Mesenchymal stem cell (in vitro differentiated cells and primary cell): ENCODE results near the gene B3GAT1. TPM values are rescaled to one million over a fixed set of nuclear protein-coding genes. Genes with fewer than 3 reads are reported as not detected.
A peak's percentile ranks its signal among the peaks of the same experiment; 100 is the strongest.

ENCODE experiments used
- DNase-seq: peaks from one replicate; pipeline ENCODE4 v3.0.0-alpha.2; 2013
- H2AFZ ChIP-seq: one replicate; pipeline ENCODE4 v1.6.1; 2013; ENCODE audit warnings: low read depth, mild to moderate bottlenecking, control low read depth, inconsistent platforms, low read length, moderate library complexity
- H2AK5ac ChIP-seq: 2 replicates; pipeline ENCODE4 v1.6.1; 2013; ENCODE audit warnings: low read length, moderate library complexity, mild to moderate bottlenecking, inconsistent platforms; ENCODE audit not compliant: severe bottlenecking
- H2BK120ac ChIP-seq: one replicate; pipeline ENCODE4 v1.6.1; 2013; ENCODE audit warnings: low read depth, mild to moderate bottlenecking, inconsistent platforms, low read length, moderate library complexity
- H2BK12ac ChIP-seq, 2 experiments: one replicate each; pipeline ENCODE4 v1.6.1; 2013; ENCODE audit warnings: inconsistent platforms in 2 of 2, low read length in 2 of 2, mild to moderate bottlenecking in 2 of 2, moderate library complexity in 2 of 2, control low read depth in 1 of 2
- H2BK15ac ChIP-seq: one replicate; pipeline ENCODE4 v1.6.1; 2013; ENCODE audit warnings: mild to moderate bottlenecking, low read depth, inconsistent platforms; ENCODE audit not compliant: poor library complexity, severe bottlenecking
- H2BK5ac ChIP-seq: 2 replicates; pipeline ENCODE4 v1.6.1; 2013; ENCODE audit warnings: low read depth, mild to moderate bottlenecking, low read length, control low read depth, inconsistent platforms; ENCODE audit not compliant: poor library complexity, severe bottlenecking
- H3K14ac ChIP-seq, 2 experiments: one replicate each; pipeline ENCODE4 v1.6.1; 2013; ENCODE audit warnings: inconsistent platforms in 2 of 2, low read length in 2 of 2, control low read depth in 1 of 2, mild to moderate bottlenecking in 1 of 2, moderate library complexity in 1 of 2
- H3K18ac ChIP-seq, 2 experiments: one replicate each; pipeline ENCODE4 v1.6.1; 2013; ENCODE audit warnings: inconsistent platforms in 2 of 2, low read length in 2 of 2, control low read depth in 1 of 2, low read depth in 1 of 2, mild to moderate bottlenecking in 1 of 2
- H3K23ac ChIP-seq, 2 experiments: one replicate each; pipeline ENCODE4 v1.6.1; 2013; ENCODE audit warnings: inconsistent platforms in 2 of 2, low read length in 2 of 2, mild to moderate bottlenecking in 2 of 2, moderate library complexity in 2 of 2, control low read depth in 1 of 2
- H3K27ac ChIP-seq: 2 replicates; pipeline ENCODE4 v1.5.1; 2013; ENCODE audit warnings: mild to moderate bottlenecking, moderate library complexity, low read length, control low read depth, inconsistent platforms; ENCODE audit not compliant: poor library complexity, severe bottlenecking
- H3K27me3 ChIP-seq, 2 experiments: 2 replicates each; pipeline versions ENCODE4 v1.6.1 to v1.7.0; 2013; ENCODE audit warnings: low read length in 2 of 2, mild to moderate bottlenecking in 2 of 2, moderate library complexity in 2 of 2, control low read depth in 1 of 2, inconsistent platforms in 1 of 2; ENCODE audit not compliant: control insufficient read depth in 1 of 2, insufficient read depth in 1 of 2
- H3K36me3 ChIP-seq, 2 experiments: 2 replicates each; pipeline versions ENCODE4 v1.6.1 to v1.7.0; 2013; ENCODE audit warnings: low read length in 2 of 2, control low read depth in 1 of 2, inconsistent platforms in 1 of 2, low read depth in 1 of 2, mild to moderate bottlenecking in 1 of 2; ENCODE audit not compliant: insufficient read depth in 2 of 2, control insufficient read depth in 1 of 2
- H3K4ac ChIP-seq, 2 experiments: one replicate each; pipeline ENCODE4 v1.6.1; 2013; ENCODE audit warnings: inconsistent platforms in 2 of 2, low read length in 2 of 2, mild to moderate bottlenecking in 2 of 2, moderate library complexity in 2 of 2, control low read depth in 1 of 2, low read depth in 1 of 2
- H3K4me1 ChIP-seq: 2 replicates; pipeline ENCODE4 v1.6.1; 2013; ENCODE audit warnings: low read depth, low read length, control low read depth; ENCODE audit not compliant: control insufficient read depth, insufficient read depth
- H3K4me2 ChIP-seq: 2 replicates; pipeline ENCODE4 v1.6.1; 2013; ENCODE audit warnings: low read length, mild to moderate bottlenecking, inconsistent platforms; ENCODE audit not compliant: poor library complexity, severe bottlenecking
- H3K4me3 ChIP-seq, 2 experiments: 2 replicates each; pipeline versions ENCODE4 v1.5.1 to v1.7.0; 2013; ENCODE audit warnings: low read length in 2 of 2, mild to moderate bottlenecking in 2 of 2, control low read depth in 1 of 2, low read depth in 1 of 2; ENCODE audit not compliant: insufficient read depth in 1 of 2
- H3K79me1 ChIP-seq: replicated peaks from 2 replicates; pipeline ENCODE4 v1.6.1; 2013; ENCODE audit warnings: mild to moderate bottlenecking, control low read depth, low read length, inconsistent platforms; ENCODE audit not compliant: poor library complexity, severe bottlenecking
- H3K9ac ChIP-seq: 2 replicates; pipeline ENCODE4 v1.7.0; 2013; ENCODE audit warnings: mild to moderate bottlenecking, low read length, moderate library complexity
- H3K9me3 ChIP-seq: 2 replicates; pipeline ENCODE4 v1.7.0; 2013; ENCODE audit warnings: mild to moderate bottlenecking, low read length; ENCODE audit not compliant: control insufficient read depth
- H4K8ac ChIP-seq: one replicate; pipeline ENCODE4 v1.6.1; 2013; ENCODE audit warnings: inconsistent platforms, mild to moderate bottlenecking, low read length, moderate library complexity
- H4K91ac ChIP-seq: one replicate; pipeline ENCODE4 v1.6.1; 2013; ENCODE audit warnings: mild to moderate bottlenecking, low read length, inconsistent platforms
- WGBS: methylation state at CpG from one replicate; pipeline ENCODE4 v1.1.7; 2013; ENCODE audit warnings: mixed read lengths; 5-methylcytosine and 5-hydroxymethylcytosine counted together
- polyA plus RNA-seq, 2 experiments: library from polyadenylated mRNA; stranded (reverse); fragments of 200-250 nt; gene quantifications; one replicate each; pipeline ENCODE4 v1.2.3, GENCODE V29; 2013

Gene B3GAT1, protein sequence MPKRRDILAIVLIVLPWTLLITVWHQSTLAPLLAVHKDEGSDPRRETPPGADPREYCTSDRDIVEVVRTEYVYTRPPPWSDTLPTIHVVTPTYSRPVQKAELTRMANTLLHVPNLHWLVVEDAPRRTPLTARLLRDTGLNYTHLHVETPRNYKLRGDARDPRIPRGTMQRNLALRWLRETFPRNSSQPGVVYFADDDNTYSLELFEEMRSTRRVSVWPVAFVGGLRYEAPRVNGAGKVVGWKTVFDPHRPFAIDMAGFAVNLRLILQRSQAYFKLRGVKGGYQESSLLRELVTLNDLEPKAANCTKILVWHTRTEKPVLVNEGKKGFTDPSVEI
- polyA plus RNA-seq (2013, experiment 1 of 2), result not detected
- polyA plus RNA-seq (2013, experiment 2 of 2), result not detected

DNA sequence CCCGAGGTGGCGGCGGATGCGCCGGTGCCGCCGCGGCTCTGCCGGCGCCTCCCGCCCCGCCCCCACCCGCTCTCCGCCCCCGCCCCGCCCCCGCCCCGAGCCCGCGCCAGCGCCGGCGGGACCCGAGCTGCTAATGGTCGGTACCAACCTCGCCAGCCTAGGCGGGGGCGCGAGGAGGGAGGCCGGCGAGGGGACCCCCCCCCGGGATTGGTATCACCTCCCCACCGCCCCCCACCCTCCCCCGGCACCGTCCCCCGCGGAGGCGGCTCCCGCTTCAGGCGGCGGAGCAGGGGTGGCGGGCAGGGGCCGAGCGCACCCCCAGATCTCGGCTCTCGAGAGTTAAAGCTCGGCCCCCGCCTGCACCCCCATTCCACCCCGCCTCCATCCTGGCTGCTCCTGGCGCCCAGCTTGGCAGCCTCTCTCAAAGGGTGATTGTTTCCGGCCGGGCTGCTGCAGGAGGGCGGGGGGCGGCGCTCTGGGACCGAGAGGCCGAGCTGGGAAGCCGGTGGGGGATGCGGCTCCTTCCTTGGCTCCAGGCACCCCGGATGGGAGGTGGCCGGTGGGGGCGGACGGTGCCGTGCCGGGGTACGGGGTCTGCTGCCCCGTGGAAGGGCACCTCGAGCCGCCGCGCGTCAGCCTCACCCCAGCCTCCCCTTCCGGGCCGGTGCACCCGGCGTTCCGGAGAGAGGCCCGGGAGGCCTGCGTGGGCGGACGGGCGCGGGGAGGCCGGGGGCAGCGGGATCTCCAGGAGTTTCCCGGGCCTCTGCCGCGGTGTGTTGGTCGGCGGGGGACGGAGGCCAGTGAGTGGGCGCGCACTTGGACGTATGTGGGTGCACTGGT lies at the start of gene B3GAT1:
B3GAT1 (minus strand) TSS at position 40 of the 840 bp plus-strand sequence. CDS start 24,583 bp downstream, outside the sequence.
- no peak within 1 kb of the TSS for H2AFZ ChIP-seq
- no peak within 1 kb of the TSS for H3K18ac ChIP-seq
- no peak within 1 kb of the TSS for H3K4ac ChIP-seq
- no peak within 1 kb of the TSS for H2BK5ac ChIP-seq
- H3K27ac ChIP-seq, result no peak within 1 kb of the TSS
- peak within 1 kb of the TSS; percentile 55 for H3K4me2 ChIP-seq
- peaks cover 12% of the 10 kb centered on the region for H3K4me1 ChIP-seq
- no peaks in the 10 kb centered on the region for H3K79me1 ChIP-seq
- no peak within 1 kb of the TSS for H3K9ac ChIP-seq
- peak within 1 kb of the TSS in 1 of 2 experiments; percentile 9 for H3K14ac ChIP-seq
- no peak within 1 kb of the TSS for H2AK5ac ChIP-seq
- peak within 1 kb of the TSS in 1 of 2 experiments; percentile 31 for H3K4me3 ChIP-seq
- H4K91ac ChIP-seq, result no peak within 1 kb of the TSS
- no peaks in the 10 kb centered on the region for H3K9me3 ChIP-seq
- no peak within 1 kb of the TSS for H3K23ac ChIP-seq
- no peak within 1 kb of the TSS for H2BK12ac ChIP-seq
- no peak within 1 kb of the TSS for H4K8ac ChIP-seq
- WGBS, result 1% methylated on average over 43 of the region's 94 CpGs
- DNase-seq, result no peak
- no peak within 1 kb of the TSS for H2BK120ac ChIP-seq
- H3K36me3 ChIP-seq, result no peaks in the 10 kb centered on the region
- no peak within 1 kb of the TSS for H2BK15ac ChIP-seq
- peaks cover 55 to 76% of the 10 kb centered on the region in 2 experiments for H3K27me3 ChIP-seq

DNA sequence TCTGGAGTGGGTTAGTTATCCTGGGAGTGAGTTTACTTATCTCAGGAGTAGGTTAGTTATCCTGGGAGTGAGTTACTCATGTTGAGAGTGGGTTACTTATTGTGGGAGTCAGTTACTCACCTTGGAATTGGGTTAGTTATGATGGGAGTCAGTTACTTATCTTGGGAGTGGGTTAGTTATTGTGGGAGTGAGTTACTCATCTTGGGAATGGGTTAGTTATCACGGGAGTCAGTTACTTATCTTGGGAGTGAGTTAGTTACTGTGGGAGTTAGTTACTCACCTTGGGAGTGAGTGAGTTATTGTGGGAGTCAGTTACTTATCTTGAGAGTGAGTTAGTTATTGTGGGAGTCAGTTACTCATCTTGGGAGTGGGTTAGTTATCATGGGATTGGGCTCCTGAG lies 49.6 kb upstream of the B3GAT1 start:
- Histone ChIP-seq H2BK120ac (no peak overlapping the region), H2BK15ac (no peak overlapping the region), H2BK12ac (no peak overlapping the region), H3K4me1 (no peaks in the 10 kb centered on the region), H2BK5ac (no peak overlapping the region), H3K27me3 (peaks cover 0 to 13% of the 10 kb centered on the region in 2 experiments), H3K36me3 (no peaks in the 10 kb centered on the region), H2AK5ac (no peak overlapping the region), H3K23ac (no peak overlapping the region), H3K9me3 (peaks cover 12% of the 10 kb centered on the region), H3K18ac (no peak overlapping the region), H4K91ac (no peak overlapping the region), H3K4ac (no peak overlapping the region), H3K79me1 (no peaks in the 10 kb centered on the region), H3K14ac (no peak overlapping the region), H2AFZ (no peak overlapping the region), H3K4me3 (no peak overlapping the region), H3K9ac (no peak overlapping the region), H4K8ac (no peak overlapping the region), H3K4me2 (no peak overlapping the region), H3K27ac (no peak overlapping the region)
- DNase-seq, result no peak
- WGBS, result 40% methylated on average over 1 of the region's 1 CpG

- H3K27ac ChIP-seq, result no peak overlapping the region
- peaks cover 18% of the 10 kb centered on the region for H3K9me3 ChIP-seq
- no peak overlapping the region for H2BK5ac ChIP-seq
- no peak overlapping the region for H2BK120ac ChIP-seq
- no peak overlapping the region for H4K91ac ChIP-seq
- H2AK5ac ChIP-seq, result no peak overlapping the region
- H3K27me3 ChIP-seq, result peaks cover 0 to 13% of the 10 kb centered on the region in 2 experiments
- no peaks in the 10 kb centered on the region for H3K79me1 ChIP-seq
- H2BK15ac ChIP-seq, result no peak overlapping the region
- H3K36me3 ChIP-seq, result no peaks in the 10 kb centered on the region
- no peak overlapping the region for H4K8ac ChIP-seq
- no peak overlapping the region for H3K4ac ChIP-seq
- no peak for DNase-seq
- 59% methylated on average over 3 of the region's 3 CpGs for WGBS
- no peak overlapping the region for H3K4me2 ChIP-seq
- H3K18ac ChIP-seq, result no peak overlapping the region
- H3K23ac ChIP-seq, result no peak overlapping the region
- H3K9ac ChIP-seq, result no peak overlapping the region
- H2AFZ ChIP-seq, result no peak overlapping the region
- H3K14ac ChIP-seq, result no peak overlapping the region
- H3K4me3 ChIP-seq, result no peak overlapping the region
- H3K4me1 ChIP-seq, result no peaks in the 10 kb centered on the region
- H2BK12ac ChIP-seq, result no peak overlapping the region
These were observed 48.8 kb upstream of the B3GAT1 start for GRCh38 chr11:134460881-134461280.

GRCh38 chr11:134460062-134460561 lies 48.1 kb upstream of the B3GAT1 start:
- no peak overlapping the region for H3K9ac ChIP-seq
- no peak overlapping the region for H2BK120ac ChIP-seq
- no peak overlapping the region for H3K23ac ChIP-seq
- H4K8ac ChIP-seq, result no peak overlapping the region
- no peak overlapping the region for H2AFZ ChIP-seq
- H2AK5ac ChIP-seq, result no peak overlapping the region
- H3K36me3 ChIP-seq, result no peaks in the 10 kb centered on the region
- no peak overlapping the region for H3K14ac ChIP-seq
- no peak overlapping the region for H3K18ac ChIP-seq
- no peak overlapping the region for H2BK15ac ChIP-seq
- H4K91ac ChIP-seq, result no peak overlapping the region
- no peak overlapping the region for H3K4me2 ChIP-seq
- H2BK12ac ChIP-seq, result no peak overlapping the region
- DNase-seq, result no peak
- 71% methylated on average over 4 of the region's 8 CpGs for WGBS
- no peak overlapping the region for H3K4ac ChIP-seq
- H3K79me1 ChIP-seq, result no peaks in the 10 kb centered on the region
- peaks cover 21% of the 10 kb centered on the region for H3K9me3 ChIP-seq
- H3K27ac ChIP-seq, result no peak overlapping the region
- H2BK5ac ChIP-seq, result no peak overlapping the region
- no peaks in the 10 kb centered on the region for H3K4me1 ChIP-seq
- H3K4me3 ChIP-seq, result no peak overlapping the region
- peaks cover 0 to 5% of the 10 kb centered on the region in 2 experiments for H3K27me3 ChIP-seq
